GM18858 (cell line): ENCODE measurements around the gene PALLD.

Source experiments
- ATAC-seq: cut with Tn5 transposase; IDR thresholded peaks from one replicate; pipeline ENCODE4 v1.9.1; 2021; ENCODE audit not compliant: unreplicated experiment

Gene PALLD

DNA sequence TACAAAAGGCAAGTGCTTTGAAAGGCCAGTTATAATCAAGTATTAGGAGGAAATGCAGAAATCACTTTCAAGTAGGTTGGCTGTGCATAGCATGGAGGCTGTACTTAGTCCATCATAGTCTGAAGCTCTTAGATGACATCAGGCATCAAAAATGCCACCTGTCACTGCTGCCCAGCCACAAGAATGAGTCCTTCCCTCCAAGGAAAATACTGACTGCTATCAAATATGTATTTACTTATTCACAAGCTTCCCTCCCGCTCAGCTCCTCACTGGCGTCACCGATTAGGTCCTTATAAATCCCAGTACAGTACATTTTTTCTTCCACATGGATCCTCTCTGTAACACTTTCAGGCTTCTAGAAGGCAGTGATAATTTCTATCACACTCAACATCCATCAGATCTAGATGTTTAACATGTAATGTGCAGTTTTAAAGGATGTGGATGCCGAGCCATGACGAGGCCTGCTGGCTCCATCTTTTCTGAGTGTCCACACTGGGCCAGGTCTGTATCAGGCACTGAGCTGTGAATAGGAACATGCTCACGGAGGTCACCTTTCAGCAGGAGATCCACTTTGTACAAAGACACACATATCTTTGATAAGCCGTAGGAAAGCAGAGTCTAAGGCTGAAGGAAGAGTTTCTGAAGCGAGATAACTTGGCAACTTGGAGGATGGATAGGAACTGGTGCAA, 121.9 kb downstream of the PALLD start:
- no peak for ATAC-seq

DNA sequence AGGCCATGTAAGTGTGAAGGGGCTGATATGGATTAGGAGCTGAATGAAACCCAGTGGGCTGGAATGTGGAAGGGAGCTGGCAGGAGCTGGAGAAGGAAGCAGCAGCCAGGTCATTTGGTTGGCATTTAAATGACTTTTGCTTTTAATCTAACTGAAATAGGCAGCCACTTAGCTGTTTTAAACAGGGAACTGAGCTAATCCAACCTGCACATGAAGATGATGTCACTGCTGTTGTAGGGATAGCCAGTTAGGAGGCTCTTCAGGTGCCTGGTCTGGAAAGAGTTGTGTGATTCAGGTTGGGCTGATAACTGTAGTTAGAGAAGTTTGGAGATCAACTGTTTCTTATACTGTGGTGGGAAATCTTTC, 122.4 kb downstream of the PALLD start:
- no peak for ATAC-seq

DNA sequence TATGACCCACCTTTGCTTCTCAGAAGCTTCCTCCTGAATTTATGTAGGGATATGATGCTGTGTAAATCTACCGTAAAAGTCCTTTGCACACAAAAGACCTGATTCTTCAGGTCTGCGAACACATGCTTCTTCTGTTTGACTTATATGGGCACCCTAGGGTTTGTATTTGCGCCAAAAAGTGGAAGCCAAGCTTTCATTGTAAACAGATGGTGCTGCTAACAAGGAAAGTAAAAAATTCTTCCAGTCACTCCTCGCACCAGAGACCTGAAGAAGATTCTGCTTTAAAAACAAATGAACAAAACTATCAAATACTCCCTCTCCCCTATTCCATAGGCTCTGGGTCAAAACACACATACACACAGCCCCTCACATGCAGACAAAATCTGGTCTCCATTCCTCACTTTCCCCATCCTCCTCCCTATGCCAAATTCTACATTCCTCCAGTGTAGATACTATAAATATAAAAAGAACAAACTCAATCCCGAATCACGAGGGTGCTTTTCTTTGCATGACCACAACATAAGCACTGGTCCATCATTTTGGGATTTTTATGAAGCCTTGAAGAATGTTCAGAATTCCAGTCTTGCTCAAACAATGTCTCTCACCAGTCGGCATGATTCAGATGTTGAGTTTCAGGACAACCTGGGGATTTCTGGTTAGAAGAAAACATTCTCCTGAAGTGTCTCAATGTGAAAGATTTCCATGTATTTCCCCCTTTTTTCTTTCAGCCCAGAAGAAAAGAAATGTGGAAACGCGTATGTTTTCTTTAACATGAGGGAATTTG, 125.1 kb downstream of the PALLD start:
- no peak for ATAC-seq

DNA sequence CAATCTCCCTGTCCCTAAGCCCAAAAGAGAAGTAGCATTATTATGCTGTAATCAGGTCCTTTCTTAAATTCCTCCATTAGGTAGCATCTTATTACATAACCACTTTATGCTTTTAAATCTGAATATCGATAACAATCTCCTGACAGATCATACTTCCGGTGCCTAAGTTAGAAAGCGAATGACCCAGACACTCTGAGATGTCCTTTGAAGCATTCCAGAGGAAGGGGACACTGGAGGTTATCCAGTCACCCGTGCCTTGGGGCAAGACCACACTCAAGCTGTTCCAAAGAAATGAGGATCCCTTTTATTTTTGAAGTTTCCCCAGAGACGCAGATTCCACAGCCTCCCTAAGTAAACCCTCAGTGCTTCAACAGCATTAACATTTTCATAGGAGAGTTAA, 125.7 kb downstream of the PALLD start:
- ATAC-seq, result no peak

DNA sequence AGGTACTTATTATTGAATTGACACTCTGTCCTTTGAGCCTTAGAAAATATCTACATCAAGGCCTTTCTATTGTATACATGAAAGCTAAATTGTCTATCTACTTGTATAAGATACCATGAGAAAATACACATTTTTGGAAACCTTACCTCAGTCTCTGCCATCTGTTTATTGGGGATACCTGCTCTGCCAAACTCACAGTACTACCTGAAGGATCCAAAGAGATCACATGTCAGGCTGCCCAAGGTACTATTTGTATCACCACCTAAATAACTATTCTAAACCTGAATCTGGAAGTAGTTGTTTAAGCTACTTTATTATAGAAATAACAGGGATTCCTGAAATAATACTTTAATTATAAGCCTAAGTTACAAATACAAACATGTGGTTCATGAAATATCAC, 126.2 kb downstream of the PALLD start:
- no peak for ATAC-seq

DNA sequence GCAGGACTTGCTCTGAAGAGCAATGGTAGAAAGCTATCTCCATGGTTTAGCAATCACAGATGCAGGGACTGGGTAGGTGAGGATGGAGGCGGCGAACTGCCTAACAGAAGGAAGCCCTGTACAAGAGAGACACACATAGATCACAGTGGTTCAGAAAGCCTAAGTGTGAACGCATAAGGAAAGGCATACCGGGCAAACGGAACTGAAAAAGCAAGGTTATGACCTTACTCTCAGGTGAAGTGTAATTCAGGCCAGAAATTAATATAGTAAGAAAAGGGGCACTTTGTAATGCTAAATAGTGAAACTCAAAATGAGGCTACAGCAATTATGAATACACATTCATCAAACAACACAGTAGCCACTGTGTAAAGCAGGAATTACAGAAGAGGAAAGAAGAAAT, 126.6 kb downstream of the PALLD start:
- no peak for ATAC-seq

DNA sequence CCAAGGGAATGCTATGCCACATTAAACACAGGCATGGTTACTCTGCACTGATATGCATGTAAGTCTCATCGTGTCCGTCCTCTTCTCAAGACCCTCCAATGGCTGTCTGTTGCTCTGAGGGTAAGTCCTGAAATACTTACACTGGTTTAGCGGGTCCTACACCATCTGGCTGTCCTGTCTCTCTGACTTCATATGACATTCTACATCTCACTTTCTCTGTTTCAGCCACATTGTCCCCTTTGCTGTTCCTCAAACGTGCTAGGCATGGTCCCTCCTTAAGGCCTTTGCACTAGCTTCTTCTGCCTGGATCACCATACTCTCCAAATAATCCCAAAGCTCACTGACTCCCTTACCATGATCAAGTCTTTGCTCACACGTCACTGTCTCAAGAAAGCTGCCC, 131.4 kb downstream of the PALLD start:
- no peak for ATAC-seq

DNA sequence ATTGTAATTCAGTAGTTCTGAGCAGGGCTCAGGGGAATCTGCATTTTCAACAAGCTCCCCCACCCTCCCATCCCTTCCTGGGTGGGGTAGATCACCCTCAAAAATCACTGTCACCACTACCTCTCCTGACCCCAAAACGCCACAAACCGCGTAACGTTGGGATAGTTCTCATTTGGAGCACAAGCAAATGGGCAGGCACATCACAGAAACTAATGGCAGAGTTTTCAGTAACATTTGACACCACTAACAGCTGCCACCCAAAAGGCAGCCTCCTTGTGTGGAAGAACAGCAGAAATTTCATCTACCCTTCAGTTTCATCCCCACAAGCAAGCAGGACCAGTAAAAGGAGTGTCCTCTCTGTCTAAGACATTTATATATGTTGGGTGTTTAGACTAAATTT, 132.7 kb downstream of the PALLD start:
- ATAC-seq, result no peak

DNA sequence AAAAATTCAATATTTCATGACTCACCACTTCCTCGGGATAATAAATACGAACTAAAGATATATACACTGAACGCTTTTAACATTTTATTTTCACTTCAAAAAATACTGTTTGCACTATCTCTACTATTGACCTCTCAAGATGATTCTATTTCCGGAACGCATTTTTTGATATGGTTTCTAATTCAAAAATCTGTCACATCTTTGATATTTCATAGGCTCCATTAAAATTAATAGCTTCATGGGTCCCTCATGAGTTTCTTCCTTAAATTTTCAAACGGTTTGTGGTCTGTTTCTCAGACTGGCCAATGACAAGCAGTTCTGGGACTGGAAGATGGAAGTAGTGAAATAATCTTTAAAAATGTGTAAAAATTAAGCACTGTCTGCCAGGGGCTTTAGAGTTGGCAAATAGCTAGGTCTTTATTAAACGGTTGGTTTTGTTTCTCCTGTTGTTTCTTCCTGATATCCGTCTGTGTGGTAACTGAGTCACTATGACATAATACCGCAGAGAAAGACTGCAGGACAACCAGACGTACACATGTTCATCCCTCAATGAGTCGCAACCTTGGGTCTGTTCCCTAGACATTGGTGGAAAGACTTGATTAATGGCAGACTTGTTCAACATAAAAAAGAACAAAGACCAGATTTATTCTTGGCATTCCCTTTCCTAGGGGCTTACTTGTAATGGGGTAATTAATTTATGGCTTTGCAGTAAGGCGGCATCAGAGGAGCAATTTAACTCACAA, 133.8 kb downstream of the PALLD start:
- no peak for ATAC-seq

DNA sequence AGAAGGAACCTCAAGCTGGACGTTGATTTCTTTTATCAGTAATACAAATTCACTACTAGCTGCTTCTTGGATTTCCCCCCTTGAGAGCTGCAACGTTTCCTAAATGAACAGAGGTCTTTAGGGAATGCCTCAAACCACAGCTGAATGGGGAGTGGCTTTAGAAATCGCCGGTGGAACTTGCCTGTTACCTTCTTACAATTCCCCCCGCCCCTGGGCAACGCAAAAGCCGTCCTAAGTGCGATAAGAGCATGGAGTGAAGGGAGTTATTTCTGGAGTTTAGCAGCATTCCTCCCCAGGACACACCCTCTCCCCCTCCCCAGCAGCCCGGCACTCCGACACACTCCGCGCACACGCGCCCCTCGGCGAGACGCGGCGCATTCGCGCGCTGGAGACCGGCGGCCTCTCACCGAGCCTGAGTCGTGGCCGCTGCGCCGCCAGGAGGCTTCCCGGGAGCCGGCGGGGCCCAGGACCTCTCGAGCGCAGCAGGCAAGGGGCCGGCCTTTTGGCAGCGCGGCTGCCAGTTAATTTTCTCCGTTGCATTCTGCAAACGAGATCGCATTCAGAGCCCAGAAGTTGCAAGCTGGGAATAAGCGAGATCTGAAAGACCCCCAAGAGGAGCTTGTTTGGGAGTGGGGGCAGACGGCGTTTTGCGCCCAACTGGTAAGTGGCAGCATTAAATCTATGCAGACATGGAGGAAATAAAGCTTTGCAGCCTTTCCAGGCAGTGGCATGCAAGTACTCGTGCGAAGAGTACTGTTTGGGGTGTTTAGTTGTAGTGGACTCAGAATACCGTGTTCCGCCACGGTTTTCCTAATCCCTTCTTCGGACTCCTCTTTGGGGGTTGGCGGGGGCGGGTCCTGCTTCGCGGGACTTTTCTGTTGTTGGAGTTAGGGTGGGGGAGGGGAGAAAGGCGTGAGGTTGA, 134.7 kb downstream of the PALLD start:
- no peak for ATAC-seq

DNA sequence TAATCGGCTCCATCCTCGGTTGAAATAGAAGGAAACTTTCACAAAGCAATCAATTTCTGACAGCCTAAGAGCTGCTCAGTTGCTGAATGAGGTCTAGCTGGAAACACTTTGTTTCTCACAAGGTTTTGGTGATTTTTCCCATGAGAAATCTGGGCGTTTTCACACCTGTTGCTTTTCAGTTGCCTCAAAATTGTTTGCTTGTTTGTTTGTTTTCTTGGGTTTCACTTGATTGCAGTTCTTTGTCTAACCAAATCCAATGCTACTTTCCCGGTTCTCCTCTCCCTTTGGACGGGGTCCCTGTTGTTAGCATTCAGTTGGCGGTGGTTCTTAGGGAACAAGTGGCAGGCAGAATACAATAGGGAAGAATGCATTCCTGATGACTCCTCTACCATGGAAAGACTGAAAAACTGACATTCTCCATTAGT, 135.5 kb downstream of the PALLD start:
- no peak for ATAC-seq

DNA sequence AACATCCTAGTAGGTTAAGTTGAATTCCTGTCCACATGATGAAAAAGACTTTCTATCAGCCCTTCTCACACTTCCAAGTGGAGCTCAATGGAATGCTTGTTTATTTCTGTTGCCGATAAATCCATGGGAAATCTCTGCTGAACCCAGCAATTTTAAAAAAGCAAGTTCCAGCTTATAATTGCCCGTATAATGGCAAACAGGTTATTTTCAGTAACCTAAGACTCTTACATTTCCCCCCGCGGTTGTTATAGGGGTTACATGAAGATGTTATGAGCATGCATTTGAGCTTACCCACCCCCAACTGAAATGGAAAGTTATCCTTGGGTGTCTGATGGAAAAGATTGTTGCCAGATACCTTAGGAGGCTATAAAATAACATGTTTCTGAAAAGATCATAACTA, 136.2 kb downstream of the PALLD start:
- no peak for ATAC-seq

DNA sequence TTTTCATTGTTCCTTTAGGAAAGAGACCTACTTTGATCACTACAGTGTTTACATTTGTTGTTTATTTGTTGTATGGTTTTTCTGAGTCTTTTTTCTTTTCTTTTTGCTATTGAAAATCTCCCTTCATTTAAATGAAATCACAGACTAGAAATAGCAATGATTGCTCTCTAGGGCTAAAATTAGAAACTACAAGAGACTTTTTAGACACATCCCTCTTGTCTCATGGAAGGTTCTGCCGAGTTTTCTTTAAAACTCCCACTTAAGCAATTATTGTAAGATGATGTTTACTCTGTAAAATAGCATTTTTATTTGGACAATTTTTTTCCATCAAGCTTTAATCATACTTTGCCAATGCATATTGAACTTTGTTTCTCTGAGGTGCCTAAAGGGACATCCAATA, 136.6 kb downstream of the PALLD start:
- no peak for ATAC-seq

DNA sequence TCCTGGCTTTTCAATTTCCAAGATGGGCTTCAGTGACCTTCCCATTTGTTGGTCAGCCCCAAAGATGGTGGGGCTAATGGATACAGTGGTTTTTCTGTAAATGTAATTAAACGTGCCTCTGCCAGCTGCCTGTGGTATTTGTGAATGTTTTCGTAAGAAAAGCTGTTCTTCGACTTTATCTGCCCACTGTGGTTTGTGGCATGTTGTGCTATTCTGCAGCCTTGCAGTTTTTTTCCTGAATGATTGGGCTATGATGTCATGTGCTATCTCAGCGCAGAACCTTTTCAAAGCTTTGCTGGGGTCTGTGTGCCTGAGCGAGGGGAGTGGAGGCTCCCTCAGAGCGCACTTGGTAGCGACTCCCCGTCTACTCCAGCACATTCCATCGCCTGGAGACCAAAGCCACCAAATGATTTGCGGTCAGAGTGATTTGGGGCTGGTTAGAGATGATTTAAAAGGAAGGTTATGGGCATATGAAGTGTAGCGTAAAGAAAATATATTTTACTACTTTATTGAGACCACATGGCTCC, 137.5 kb downstream of the PALLD start:
- no peak for ATAC-seq

DNA sequence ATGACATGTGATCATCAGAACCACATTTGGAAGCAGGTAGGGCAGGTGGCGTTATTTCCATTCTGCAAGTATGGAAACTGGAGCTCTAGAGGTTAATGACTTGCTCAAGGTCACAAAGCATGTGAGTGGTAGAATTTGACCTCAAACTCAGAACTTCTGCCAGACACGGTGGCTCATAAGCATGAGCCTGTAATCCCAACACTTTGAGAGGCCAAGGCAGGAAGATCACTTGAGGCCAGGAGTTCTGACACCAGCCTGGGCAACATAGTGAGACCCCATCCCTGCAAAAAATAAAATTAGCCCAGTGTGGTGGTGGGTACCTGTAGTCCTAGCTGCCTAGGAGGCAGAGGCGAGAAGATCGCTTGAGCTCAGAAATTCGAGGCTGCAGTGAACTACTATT, 139.2 kb downstream of the PALLD start:
- ATAC-seq, result no peak

DNA sequence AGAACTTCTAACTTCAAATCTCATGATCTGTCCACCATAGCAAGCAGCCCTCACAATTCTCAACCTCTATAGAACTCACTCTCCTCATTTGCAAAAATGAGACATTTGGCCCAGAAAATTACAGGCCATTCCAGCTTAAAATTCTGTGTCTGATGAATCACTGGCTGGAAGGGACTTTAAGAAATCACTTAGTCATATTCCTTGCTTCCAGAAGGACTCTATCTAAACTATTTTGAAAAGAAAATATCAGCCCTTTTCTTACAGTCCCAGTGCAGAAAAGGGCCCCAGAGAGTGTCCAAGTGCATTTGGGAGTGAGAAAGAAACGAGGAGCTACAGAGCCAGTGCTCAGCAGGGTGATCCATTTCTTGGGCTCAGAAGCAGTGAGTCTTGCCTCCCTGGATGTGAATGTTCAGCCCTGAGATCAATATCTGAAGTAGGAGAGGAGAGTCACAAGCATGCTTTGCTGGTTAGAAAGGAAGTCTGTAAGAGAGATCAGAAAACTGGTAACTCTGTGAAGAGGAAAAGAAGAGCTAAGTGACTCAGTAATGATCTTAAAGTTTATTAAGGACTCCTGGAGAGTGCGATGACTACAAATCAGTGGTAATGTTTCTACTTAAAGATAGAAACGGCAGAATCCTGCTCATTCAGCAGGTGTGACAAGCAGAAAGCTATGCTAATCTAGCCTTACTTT, 139.8 kb downstream of the PALLD start:
- no peak for ATAC-seq

DNA sequence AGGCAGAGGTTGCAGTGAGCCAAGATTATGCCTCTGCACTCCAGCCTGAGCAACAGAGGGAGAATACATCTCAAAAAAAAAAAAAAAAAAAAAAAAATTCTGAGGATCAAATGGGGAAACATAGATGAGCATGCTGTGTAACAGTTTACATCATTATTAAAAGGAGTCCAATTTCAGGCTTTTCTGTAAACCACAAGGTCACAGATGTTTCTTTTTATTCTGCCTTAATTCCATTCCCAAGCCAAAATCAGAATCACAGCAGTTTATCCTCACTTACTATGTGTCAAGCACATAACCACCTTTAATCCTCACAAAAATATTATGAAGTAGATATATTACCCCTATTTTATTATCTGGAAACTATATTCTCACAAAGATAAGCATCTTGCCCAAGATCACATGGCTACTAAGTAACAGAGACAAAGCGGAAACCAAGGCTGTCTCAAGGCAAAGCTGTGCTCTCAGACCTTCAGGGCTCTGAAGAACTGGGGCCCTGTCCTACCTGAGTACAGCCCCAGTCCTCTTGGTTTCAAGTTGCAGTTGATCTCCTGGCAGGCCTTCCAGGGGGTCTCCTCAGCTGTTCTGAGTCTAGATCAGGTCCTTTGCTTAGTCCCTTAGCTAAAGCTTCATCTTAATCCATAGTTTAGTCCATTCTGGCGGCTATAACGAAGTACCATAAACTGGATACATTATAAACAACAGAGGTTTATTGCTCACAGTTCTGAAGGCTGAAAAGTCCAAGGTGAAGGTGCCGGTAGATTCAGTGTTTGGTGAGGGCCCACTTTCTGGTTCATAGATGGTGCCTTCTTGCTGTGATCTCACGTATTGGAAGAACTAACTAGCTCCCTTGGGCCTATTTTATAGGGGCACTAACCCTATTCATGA, 141.3 kb downstream of the PALLD start:
- no peak for ATAC-seq

DNA sequence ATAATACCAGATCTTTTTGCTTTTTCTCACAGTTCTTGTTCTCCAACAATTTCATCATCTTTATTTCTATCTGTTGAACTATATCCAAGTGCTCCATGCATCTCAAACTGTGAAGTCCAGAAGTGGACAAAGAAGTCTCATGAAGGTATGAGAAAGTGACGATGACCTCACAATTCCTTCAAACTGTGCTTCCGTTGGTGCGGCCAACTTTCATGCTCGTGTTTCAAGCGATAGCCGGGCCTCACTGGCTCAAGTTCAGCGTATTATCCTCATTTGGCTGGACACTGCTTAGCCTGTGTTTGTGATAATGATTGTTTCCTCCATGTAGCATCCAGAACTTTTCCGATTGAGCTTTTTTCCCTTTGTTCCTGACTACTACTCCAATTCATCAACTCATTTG, 143.1 kb downstream of the PALLD start:
- no peak for ATAC-seq

DNA sequence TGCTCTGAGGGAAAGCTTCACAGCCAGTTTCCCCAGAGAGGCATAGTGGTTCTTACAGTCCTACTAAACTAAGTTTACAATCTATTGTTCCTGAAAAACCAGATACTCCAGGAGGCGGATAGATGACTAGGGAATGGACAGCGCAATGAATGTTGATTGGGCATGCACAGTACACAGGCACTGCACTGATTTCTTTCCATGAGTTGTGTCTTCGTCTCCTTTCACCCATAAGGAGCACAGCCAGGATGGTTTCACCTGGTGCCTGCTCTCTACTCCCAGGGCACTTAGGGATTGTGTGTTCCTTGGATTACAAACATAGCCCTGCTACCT, 144.9 kb downstream of the PALLD start:
- ATAC-seq, result no peak
